Sigmoid colon (tissue), 7 donors: ENCODE results near the gene CHIT1. TPM values are rescaled to one million over a fixed set of nuclear protein-coding genes. Genes with fewer than 3 reads are reported as not detected.

Experiments used
- DNase-seq: peaks from one replicate; pipeline ENCODE4 v3.0.0-alpha.2; 2019
- H3K27ac ChIP-seq, 4 donors: fragments of 200-600 bp; sonication (generic); one replicate each; pipeline ENCODE4 v1.5.1; 2016 to 2019; ENCODE audit warnings: mild to moderate bottlenecking in 1 of 4
- H3K27me3 ChIP-seq, 3 donors: fragments of 200-600 bp; sonication (generic); one replicate each; pipeline ENCODE4 v1.5.1; 2019; ENCODE audit warnings: mild to moderate bottlenecking in 1 of 3
- H3K36me3 ChIP-seq, 4 donors: fragments of 200-600 bp; sonication (generic); one replicate each; pipeline ENCODE4 v1.5.1; 2016 to 2019
- H3K4me1 ChIP-seq, 4 donors: fragments of 200-600 bp; sonication (generic); one replicate each; pipeline ENCODE4 v1.5.1; 2017 to 2019
- H3K4me3 ChIP-seq, 4 donors: fragments of 200-600 bp; sonication (generic); one replicate each; pipeline ENCODE4 v1.5.1; 2017 to 2019; ENCODE audit warnings: mild to moderate bottlenecking in 2 of 4, moderate library complexity in 1 of 4
- H3K9me3 ChIP-seq, 4 donors: fragments of 200-600 bp in 3 of 4; sonication (generic) in 3 of 4; one replicate each; pipeline versions ENCODE4 v1.5.1 to v1.6.1; 2013 to 2019
- CTCF ChIP-seq, 4 experiments: fragments of 450-650 bp in 3 of 4; fragments of 200-600 bp in 1 of 4; IDR thresholded peaks; one replicate each; pipeline ENCODE4 v1.5.1; 2016 to 2019; ENCODE audit warnings: antibody characterized with exemption in 4 of 4, mild to moderate bottlenecking in 3 of 4, moderate library complexity in 2 of 4
- EP300 ChIP-seq, 4 donors: sonication (generic); formaldehyde crosslinking; IDR thresholded peaks; one replicate each; pipeline ENCODE4 v1.6.1; 2017; ENCODE audit warnings: antibody characterized with exemption in 4 of 4
- POLR2A ChIP-seq, 2 donors: fragments of 450-650 bp; IDR thresholded peaks; one replicate each; pipeline ENCODE4 v1.6.1; 2016; ENCODE audit warnings: antibody characterized with exemption in 2 of 2, mild to moderate bottlenecking in 2 of 2, moderate library complexity in 2 of 2
- POLR2AphosphoS5 ChIP-seq, 4 donors: sonication (generic); formaldehyde crosslinking; IDR thresholded peaks; one replicate each; pipeline ENCODE4 v1.6.1; 2017; ENCODE audit warnings: antibody characterized with exemption in 4 of 4
- WGBS, 2 donors: extraction: QIAGEN DNeasy Blood & Tissue Kit; methylation state at CpG; one replicate each; pipeline ENCODE4 v1.1.7; 2013; 5-methylcytosine and 5-hydroxymethylcytosine counted together
- intact Hi-C: fragments of 100-400 bp; cut with DNase I; formaldehyde crosslinking; loops from one replicate; pipeline ENCODE4 v1.15.1; 2023
- polyA plus RNA-seq, 3 donors: library from polyadenylated mRNA; stranded (reverse); fragments of 200-250 nt; gene quantifications; one replicate each; pipeline ENCODE4 v1.2.3, GENCODE V29; 2013
- total RNA-seq, 4 donors: library from RNA; depleted of rRNA; stranded (reverse); fragments of >200 nt; gene quantifications; one replicate each; pipeline ENCODE4 v1.1.0, GENCODE V29; 2016
- donor health status: healthy with polysubstance abuse.
- donor health status: Bipolar disorder and iron deficiency.
- donor health status: healthy.

Gene CHIT1
- total and polyA plus RNA-seq, 7 donors: 0.98 TPM; not detected in 6

DNA sequence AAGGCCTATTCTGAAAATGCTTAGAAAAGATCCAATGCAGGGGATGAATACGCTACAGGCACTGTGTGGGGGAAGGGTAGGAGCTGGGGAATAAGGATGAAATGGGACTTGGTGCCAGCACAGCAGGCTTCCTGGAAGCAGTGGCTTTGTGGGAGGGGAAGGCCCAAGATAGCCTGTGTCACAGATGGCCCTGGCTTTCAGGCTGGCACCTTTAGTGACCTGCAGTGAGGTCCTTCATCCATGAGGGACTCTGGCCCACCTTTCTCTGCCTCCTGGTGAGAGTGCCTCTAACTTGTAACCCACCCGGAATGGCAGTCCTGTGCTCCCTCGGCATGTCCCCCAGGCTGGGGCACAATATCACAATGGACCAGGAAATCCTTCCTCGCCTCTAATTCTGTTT lies 43.9 kb downstream of the CHIT1 start:
- intact Hi-C loops: no loop called here
- Histone ChIP-seq H3K4me1 (no peaks in the 10 kb centered on the region), H3K4me3 (no peak overlapping the region), H3K9me3 (peaks cover 0 to 3% (median 0%) of the 10 kb centered on the region in 4 donors), H3K27ac (no peak overlapping the region), H3K36me3 (no peaks in the 10 kb centered on the region), H3K27me3 (no peaks in the 10 kb centered on the region)
- WGBS, 2 donors: 93% methylated on average over 4 of the region's 4 CpGs
- DNase-seq: peak; percentile 33
- TF ChIP-seq POLR2AphosphoS5 (IDR thresholded peaks at IDR 0.05): no peak
- no peak for TF ChIP-seq CTCF (IDR thresholded peaks at IDR 0.05)
- TF ChIP-seq EP300 (IDR thresholded peaks at IDR 0.05): no peak
- TF ChIP-seq POLR2A (IDR thresholded peaks at IDR 0.05): no peak

- Histone ChIP-seq H3K36me3 (no peaks in the 10 kb centered on the region), H3K4me3 (no peak overlapping the region), H3K27me3 (no peaks in the 10 kb centered on the region), H3K9me3 (peaks cover 0 to 3% (median 0%) of the 10 kb centered on the region in 4 donors), H3K27ac (no peak overlapping the region), H3K4me1 (no peaks in the 10 kb centered on the region)
- TF ChIP-seq EP300 (IDR thresholded peaks at IDR 0.05): no peak
- no peak for TF ChIP-seq POLR2A (IDR thresholded peaks at IDR 0.05)
- TF ChIP-seq POLR2AphosphoS5 (IDR thresholded peaks at IDR 0.05): no peak
- TF ChIP-seq CTCF (IDR thresholded peaks at IDR 0.05): no peak
- intact Hi-C loops: no loop called here
- DNase-seq: no peak
- 79 to 88% methylated on average over 10 of the region's 10 CpGs for WGBS, 2 donors
Observed at GRCh38 chr1:203185061-203185461, 44.4 kb downstream of the CHIT1 start.

GRCh38 chr1:203184467-203184866 lies 45.0 kb downstream of the CHIT1 start:
- TF ChIP-seq POLR2AphosphoS5 (IDR thresholded peaks at IDR 0.05): no peak
- TF ChIP-seq POLR2A (IDR thresholded peaks at IDR 0.05): no peak
- TF ChIP-seq CTCF (IDR thresholded peaks at IDR 0.05): no peak
- no peak for TF ChIP-seq EP300 (IDR thresholded peaks at IDR 0.05)
- Histone ChIP-seq H3K27me3 (no peaks in the 10 kb centered on the region), H3K4me3 (no peak overlapping the region), H3K4me1 (no peaks in the 10 kb centered on the region), H3K27ac (no peak overlapping the region), H3K9me3 (peaks cover 0 to 3% (median 0%) of the 10 kb centered on the region in 4 donors), H3K36me3 (no peaks in the 10 kb centered on the region)
- DNase-seq: peak; percentile 27
- intact Hi-C loops: no loop called here
- 93 to 95% methylated on average over 4 of the region's 4 CpGs for WGBS, 2 donors

GRCh38 chr1:203183828-203184227 lies 45.6 kb downstream of the CHIT1 start:
- Histone ChIP-seq H3K4me1 (no peaks in the 10 kb centered on the region), H3K27ac (no peak overlapping the region), H3K36me3 (no peaks in the 10 kb centered on the region), H3K4me3 (no peak overlapping the region), H3K9me3 (peaks cover 0 to 1% (median 0%) of the 10 kb centered on the region in 4 donors), H3K27me3 (no peaks in the 10 kb centered on the region)
- TF ChIP-seq POLR2AphosphoS5 (IDR thresholded peaks at IDR 0.05) (no peak), CTCF (IDR thresholded peaks at IDR 0.05) (no peak), POLR2A (IDR thresholded peaks at IDR 0.05) (no peak), EP300 (IDR thresholded peaks at IDR 0.05) (no peak)
- intact Hi-C loops: no loop called here
- DNase-seq: peak; percentile 12
- WGBS, 2 donors: 89% methylated on average over 2 of the region's 2 CpGs

GRCh38 chr1:203182387-203182953 lies 47.0 kb downstream of the CHIT1 start:
- no peak overlapping the region for H3K4me3 ChIP-seq
- intact Hi-C loops: no loop called here
- WGBS, 2 donors: 92 to 96% methylated on average over 7 of the region's 7 CpGs
- no peak overlapping the region for H3K27ac ChIP-seq
- no peaks in the 10 kb centered on the region for H3K9me3 ChIP-seq
- H3K4me1 ChIP-seq: no peaks in the 10 kb centered on the region
- TF ChIP-seq POLR2A (IDR thresholded peaks at IDR 0.05) (no peak), CTCF (IDR thresholded peaks at IDR 0.05) (no peak), POLR2AphosphoS5 (IDR thresholded peaks at IDR 0.05) (no peak), EP300 (IDR thresholded peaks at IDR 0.05) (no peak)
- DNase-seq: no peak
- H3K27me3 ChIP-seq: no peaks in the 10 kb centered on the region
- no peaks in the 10 kb centered on the region for H3K36me3 ChIP-seq
